Duodenal mucosa (tissue), 2 donors: ENCODE results near the gene OR2V1.

ENCODE experiments used
- H3K27ac ChIP-seq: one replicate; pipeline ENCODE4 v1.7.0; 2013; ENCODE audit warnings: low read depth, low read length
- H3K27me3 ChIP-seq, 2 donors: one replicate each; pipeline ENCODE4 v1.7.0; 2013; ENCODE audit warnings: low read length in 2 of 2, control low read depth in 1 of 2; ENCODE audit not compliant: insufficient read depth in 2 of 2, control insufficient read depth in 1 of 2
- H3K36me3 ChIP-seq, 2 donors: one replicate each; pipeline ENCODE4 v1.7.0; 2013; ENCODE audit warnings: low read length in 2 of 2, control low read depth in 1 of 2; ENCODE audit not compliant: insufficient read depth in 2 of 2, control insufficient read depth in 1 of 2
- H3K4me1 ChIP-seq, 2 donors: one replicate each; pipeline ENCODE4 v1.7.0; 2013; ENCODE audit warnings: low read length in 2 of 2, control low read depth in 1 of 2; ENCODE audit not compliant: insufficient read depth in 2 of 2, control insufficient read depth in 1 of 2
- H3K4me3 ChIP-seq, 2 donors: one replicate each; pipeline ENCODE4 v1.7.0; 2013; ENCODE audit warnings: low read length in 2 of 2, low read depth in 1 of 2
- H3K9ac ChIP-seq, 2 donors: one replicate each; pipeline ENCODE4 v1.7.0; 2013; ENCODE audit warnings: low read length in 2 of 2, low read depth in 1 of 2
- H3K9me3 ChIP-seq, 2 donors: one replicate each; pipeline ENCODE4 v1.7.0; 2013; ENCODE audit warnings: low read length in 2 of 2, control low read depth in 1 of 2; ENCODE audit not compliant: control insufficient read depth in 1 of 2

OR2V1 gene

GRCh38 chr5:181129601-181130000 is 1.4 kb downstream of the OR2V1 start:
- H3K27ac ChIP-seq: no peak overlapping the region
- H3K9me3 ChIP-seq: no peaks in the 10 kb centered on the region
- peaks cover 8 to 17% of the 10 kb centered on the region in 2 donors for H3K27me3 ChIP-seq
- no peaks in the 10 kb centered on the region for H3K36me3 ChIP-seq
- no peaks in the 10 kb centered on the region for H3K4me1 ChIP-seq
- no peak overlapping the region for H3K9ac ChIP-seq
- no peak overlapping the region for H3K4me3 ChIP-seq

GRCh38 chr5:181127907-181128626 is 2.9 kb downstream of the OR2V1 start:
- Histone ChIP-seq H3K9ac (no peak overlapping the region), H3K27me3 (peaks cover 8 to 17% of the 10 kb centered on the region in 2 donors), H3K4me3 (no peak overlapping the region), H3K9me3 (no peaks in the 10 kb centered on the region), H3K4me1 (no peaks in the 10 kb centered on the region), H3K27ac (no peak overlapping the region), H3K36me3 (no peaks in the 10 kb centered on the region)

GRCh38 chr5:181127456-181127855 is 3.5 kb downstream of the OR2V1 start:
- H3K27ac ChIP-seq: no peak overlapping the region
- H3K4me1 ChIP-seq: no peaks in the 10 kb centered on the region
- H3K27me3 ChIP-seq: peaks cover 8 to 17% of the 10 kb centered on the region in 2 donors
- H3K9me3 ChIP-seq: no peaks in the 10 kb centered on the region
- no peak overlapping the region for H3K9ac ChIP-seq
- H3K36me3 ChIP-seq: no peaks in the 10 kb centered on the region
- no peak overlapping the region for H3K4me3 ChIP-seq

- Histone ChIP-seq H3K9ac (no peak overlapping the region), H3K4me3 (no peak overlapping the region), H3K4me1 (no peaks in the 10 kb centered on the region), H3K36me3 (no peaks in the 10 kb centered on the region), H3K27me3 (peaks cover 10 to 19% of the 10 kb centered on the region in 2 donors), H3K9me3 (no peaks in the 10 kb centered on the region), H3K27ac (no peak overlapping the region)
Measured at GRCh38 chr5:181126841-181127240, 4.1 kb downstream of the OR2V1 start.

- Histone ChIP-seq H3K4me1 (no peaks in the 10 kb centered on the region), H3K36me3 (no peaks in the 10 kb centered on the region), H3K9ac (no peak overlapping the region), H3K27ac (no peak overlapping the region), H3K4me3 (no peak overlapping the region), H3K9me3 (no peaks in the 10 kb centered on the region), H3K27me3 (peaks cover 19 to 20% of the 10 kb centered on the region in 2 donors)
Measured at GRCh38 chr5:181124526-181124925, 6.4 kb downstream of the OR2V1 start.

- Histone ChIP-seq H3K36me3 (no peaks in the 10 kb centered on the region), H3K27ac (no peak overlapping the region), H3K9me3 (no peaks in the 10 kb centered on the region), H3K27me3 (peaks cover 18 to 25% of the 10 kb centered on the region in 2 donors), H3K9ac (no peak overlapping the region), H3K4me1 (no peaks in the 10 kb centered on the region), H3K4me3 (no peak overlapping the region)
Measured at GRCh38 chr5:181121675-181122561, 9.1 kb downstream of the OR2V1 start.

GRCh38 chr5:181120761-181121160 is 10.2 kb downstream of the OR2V1 start:
- Histone ChIP-seq H3K9me3 (no peaks in the 10 kb centered on the region), H3K9ac (no peak overlapping the region), H3K4me3 (no peak overlapping the region), H3K27ac (no peak overlapping the region), H3K36me3 (no peaks in the 10 kb centered on the region), H3K4me1 (no peaks in the 10 kb centered on the region), H3K27me3 (peaks cover 25 to 32% of the 10 kb centered on the region in 2 donors)

GRCh38 chr5:181120306-181120705 is 10.7 kb downstream of the OR2V1 start:
- peaks cover 0 to 2% of the 10 kb centered on the region in 2 donors for H3K4me1 ChIP-seq
- no peaks in the 10 kb centered on the region for H3K9me3 ChIP-seq
- H3K4me3 ChIP-seq: no peak overlapping the region
- no peaks in the 10 kb centered on the region for H3K36me3 ChIP-seq
- peaks cover 26 to 34% of the 10 kb centered on the region in 2 donors for H3K27me3 ChIP-seq
- no peak overlapping the region for H3K9ac ChIP-seq
- no peak overlapping the region for H3K27ac ChIP-seq

- Histone ChIP-seq H3K4me3 (no peak overlapping the region), H3K9me3 (no peaks in the 10 kb centered on the region), H3K27me3 (peaks cover 34 to 46% of the 10 kb centered on the region in 2 donors), H3K9ac (no peak overlapping the region), H3K36me3 (no peaks in the 10 kb centered on the region), H3K27ac (no peak overlapping the region), H3K4me1 (peaks cover 0 to 3% of the 10 kb centered on the region in 2 donors)
Measured at GRCh38 chr5:181119105-181119504, 11.9 kb downstream of the OR2V1 start.

GRCh38 chr5:181118369-181118768 is 12.6 kb downstream of the OR2V1 start:
- peaks cover 39 to 50% of the 10 kb centered on the region in 2 donors for H3K27me3 ChIP-seq
- no peaks in the 10 kb centered on the region for H3K9me3 ChIP-seq
- H3K27ac ChIP-seq: no peak overlapping the region
- H3K36me3 ChIP-seq: no peaks in the 10 kb centered on the region
- H3K4me1 ChIP-seq: peaks cover 0 to 3% of the 10 kb centered on the region in 2 donors
- no peak overlapping the region for H3K9ac ChIP-seq
- H3K4me3 ChIP-seq: no peak overlapping the region
